HG02588 (cell line): ENCODE data around the gene NUCB1.
"Not testable (repeated sequence)": the region's sequence is repeated elsewhere in the genome, so short reads cannot be mapped to it uniquely, and the experiment has no call there.

Experiments
- ATAC-seq: cut with Tn5 transposase; IDR thresholded peaks from one replicate; pipeline ENCODE4 v1.9.1; 2021; ENCODE audit warnings: mild to moderate bottlenecking, moderate library complexity; ENCODE audit not compliant: unreplicated experiment

The NUCB1 gene

GRCh38 chr19:48899781-48900476, at the start of gene NUCB1:
NUCB1 (plus strand) TSS chr19:48900312; CDS start chr19:48900797, 485 bp downstream.
- peak; percentile 80 for ATAC-seq

GRCh38 chr19:48852292-48852691, 47.8 kb upstream of the NUCB1 start:
- no peak for ATAC-seq

GRCh38 chr19:48853483-48853882, 46.6 kb upstream of the NUCB1 start:
- ATAC-seq, result no peak

- no peak for ATAC-seq
Observed at GRCh38 chr19:48854103-48854502, 46.0 kb upstream of the NUCB1 start.

- ATAC-seq, result no peak
Observed at GRCh38 chr19:48856921-48857320, 43.2 kb upstream of the NUCB1 start.

- no peak for ATAC-seq
Observed at GRCh38 chr19:48858984-48859710, 41.0 kb upstream of the NUCB1 start.

- ATAC-seq, result no peak
Observed at GRCh38 chr19:48859711-48860572, 40.2 kb upstream of the NUCB1 start.

- ATAC-seq, result no peak
Observed at GRCh38 chr19:48861313-48861712, 38.8 kb upstream of the NUCB1 start.

GRCh38 chr19:48862827-48863226, 37.3 kb upstream of the NUCB1 start:
- ATAC-seq, result no peak

- no peak for ATAC-seq
Observed at GRCh38 chr19:48866692-48867091, 33.4 kb upstream of the NUCB1 start.

- ATAC-seq, result no peak
Observed at GRCh38 chr19:48867123-48867745, 32.9 kb upstream of the NUCB1 start.

GRCh38 chr19:48867746-48868113, 32.4 kb upstream of the NUCB1 start:
- ATAC-seq, result no peak

- no peak for ATAC-seq
Observed at GRCh38 chr19:48868114-48868886, 31.8 kb upstream of the NUCB1 start, which contains the start of gene PLEKHA4. PLEKHA4 (minus strand) TSS chr19:48868617; CDS start chr19:48867620, 997 bp downstream.

GRCh38 chr19:48870048-48870447, 30.1 kb upstream of the NUCB1 start:
- ATAC-seq, result no peak

- ATAC-seq, result not testable (repeated sequence)
Observed at GRCh38 chr19:48871471-48872181, 28.5 kb upstream of the NUCB1 start.

- ATAC-seq, result peak; percentile 41
Observed at GRCh38 chr19:48872182-48872883, 27.8 kb upstream of the NUCB1 start, which contains the start of gene PPP1R15A. PPP1R15A (plus strand) TSS chr19:48872421; CDS start chr19:48873234, 813 bp downstream.

GRCh38 chr19:48872884-48873475, 27.1 kb upstream of the NUCB1 start:
- no peak for ATAC-seq
